ENCODE measurements around the gene CDC25B. TPM values are rescaled to one million over a fixed set of nuclear protein-coding genes. Genes with fewer than 3 reads are reported as not detected.

CDC25B gene
- 7.5 TPM for total RNA-seq
- long read RNA-seq, partial matches to known transcripts: 2 of 3 reads
- long read RNA-seq, other reads (novel, unspliced or antisense): 1 of 3 reads

DNA sequence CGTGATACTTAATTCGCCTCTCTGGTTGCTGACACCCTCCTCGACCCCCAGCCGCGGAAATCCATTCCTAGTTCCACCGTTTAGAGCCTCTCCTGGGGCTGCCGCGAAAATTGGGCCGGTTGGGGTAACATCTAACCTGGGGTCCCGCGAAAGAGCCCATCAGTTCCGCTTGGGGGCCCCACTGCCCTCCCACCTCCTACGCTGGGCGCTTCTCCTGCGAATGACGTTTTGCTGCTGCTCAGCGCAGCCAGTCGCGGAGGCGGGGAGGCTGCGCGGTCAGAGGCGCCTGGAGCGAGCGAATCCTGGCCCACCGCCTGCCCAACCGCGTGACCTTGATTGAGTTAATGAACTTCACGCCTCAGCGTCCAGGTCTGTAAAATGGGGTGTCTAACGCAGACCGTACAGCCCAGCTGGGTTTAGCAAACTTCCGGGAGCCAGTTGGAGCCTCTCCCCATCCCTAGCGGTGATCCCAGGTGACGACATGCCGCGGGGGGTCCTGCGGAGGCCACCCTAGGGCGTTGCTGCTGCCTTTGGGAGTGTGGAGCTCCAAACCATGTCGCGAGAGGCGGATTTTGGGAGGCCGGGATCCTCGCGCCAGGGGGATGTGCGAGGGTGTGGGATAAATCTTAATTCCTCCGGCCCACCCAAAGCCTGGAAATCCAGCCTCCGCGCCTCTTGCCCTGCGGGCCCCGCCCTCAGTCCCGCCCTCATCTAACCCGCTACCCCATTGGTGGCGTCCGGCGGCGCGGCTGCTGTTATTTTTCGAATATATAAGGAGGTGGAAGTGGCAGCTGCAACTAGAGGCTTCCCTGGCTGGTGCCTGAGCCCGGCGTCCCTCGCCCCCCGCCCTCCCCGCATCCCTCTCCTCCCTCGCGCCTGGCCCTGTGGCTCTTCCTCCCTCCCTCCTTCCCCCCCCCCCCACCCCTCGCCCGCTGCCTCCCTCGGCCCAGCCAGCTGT is at the start of gene CDC25B:
TSS of gene CDC25B (plus strand) at position 800 of the 958 bp plus-strand sequence. CDS start 222 bp downstream, outside the sequence.
- ATAC-seq: peak; percentile 96
- peak; percentile 96 for DNase-seq
- intact Hi-C loops (cut with micrococcal nuclease): no loop called here

GRCh38 chr20:3747471-3747870 is 48.6 kb upstream of the CDC25B start:
- ATAC-seq (no peak), DNase-seq (no peak)
- intact Hi-C loops (cut with micrococcal nuclease): no loop called here

GRCh38 chr20:3748073-3748472 is 48.0 kb upstream of the CDC25B start:
- no peak for DNase-seq
- intact Hi-C loops (cut with micrococcal nuclease): no loop called here
- ATAC-seq: no peak

- ATAC-seq (no peak), DNase-seq (peak; percentile 23)
- intact Hi-C loops (cut with micrococcal nuclease): no loop called here
Measured at GRCh38 chr20:3749087-3749688, 46.9 kb upstream of the CDC25B start.

DNA sequence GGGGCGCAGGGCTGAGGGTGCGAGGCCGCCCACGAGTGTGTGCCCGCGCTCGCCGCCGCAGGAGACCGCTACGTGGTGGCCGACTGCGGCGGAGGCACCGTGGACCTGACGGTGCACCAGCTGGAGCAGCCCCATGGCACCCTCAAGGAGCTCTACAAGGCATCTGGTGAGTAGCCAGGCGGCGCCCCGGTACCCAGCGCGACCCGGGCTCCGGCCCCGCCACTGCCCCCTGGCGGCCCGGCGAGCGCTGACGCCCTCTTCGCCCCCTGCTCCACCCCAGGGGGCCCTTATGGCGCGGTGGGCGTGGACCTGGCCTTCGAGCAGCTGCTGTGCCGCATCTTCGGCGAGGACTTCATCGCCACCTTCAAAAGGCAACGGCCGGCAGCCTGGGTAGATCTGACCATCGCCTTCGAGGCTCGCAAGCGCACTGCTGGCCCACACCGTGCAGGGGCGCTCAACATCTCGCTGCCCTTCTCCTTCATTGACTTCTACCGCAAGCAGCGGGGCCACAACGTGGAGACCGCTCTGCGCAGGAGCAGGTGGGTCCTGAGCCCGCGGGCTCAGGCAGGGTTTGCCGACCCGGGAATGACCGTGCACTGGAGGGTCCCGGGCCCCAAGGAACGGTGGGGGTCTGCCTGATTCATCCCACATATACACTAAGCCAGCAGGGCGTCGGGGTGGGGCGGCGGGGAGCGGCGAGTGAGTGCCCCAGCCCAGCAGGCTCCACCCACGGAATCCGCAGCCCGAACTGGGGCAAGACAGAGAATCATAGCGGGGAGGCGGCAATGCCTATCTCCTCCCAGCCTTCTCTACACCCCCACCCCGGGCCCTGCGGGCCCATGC is 46.2 kb upstream of the CDC25B start:
- ATAC-seq (no peak), DNase-seq (no peak)
- intact Hi-C loops (cut with micrococcal nuclease): no loop called here

DNA sequence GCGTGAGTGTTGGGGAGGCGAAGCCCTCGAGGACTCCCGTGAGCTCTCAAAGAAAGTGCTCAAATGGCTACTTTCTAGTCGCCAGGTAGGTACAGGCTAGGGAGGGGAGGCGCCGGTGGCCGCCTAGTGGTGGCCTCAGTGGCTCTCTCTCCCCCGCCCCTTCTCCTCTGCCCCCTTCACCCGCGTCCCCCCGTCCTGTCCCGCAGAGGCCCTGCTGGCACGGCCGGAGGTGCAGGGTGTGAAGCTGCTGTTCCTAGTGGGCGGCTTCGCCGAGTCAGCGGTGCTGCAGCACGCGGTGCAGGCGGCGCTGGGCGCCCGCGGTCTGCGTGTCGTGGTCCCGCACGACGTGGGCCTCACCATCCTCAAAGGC is 44.8 kb upstream of the CDC25B start:
- intact Hi-C loops (cut with micrococcal nuclease): no loop called here
- no peak for ATAC-seq
- no peak for DNase-seq

DNA sequence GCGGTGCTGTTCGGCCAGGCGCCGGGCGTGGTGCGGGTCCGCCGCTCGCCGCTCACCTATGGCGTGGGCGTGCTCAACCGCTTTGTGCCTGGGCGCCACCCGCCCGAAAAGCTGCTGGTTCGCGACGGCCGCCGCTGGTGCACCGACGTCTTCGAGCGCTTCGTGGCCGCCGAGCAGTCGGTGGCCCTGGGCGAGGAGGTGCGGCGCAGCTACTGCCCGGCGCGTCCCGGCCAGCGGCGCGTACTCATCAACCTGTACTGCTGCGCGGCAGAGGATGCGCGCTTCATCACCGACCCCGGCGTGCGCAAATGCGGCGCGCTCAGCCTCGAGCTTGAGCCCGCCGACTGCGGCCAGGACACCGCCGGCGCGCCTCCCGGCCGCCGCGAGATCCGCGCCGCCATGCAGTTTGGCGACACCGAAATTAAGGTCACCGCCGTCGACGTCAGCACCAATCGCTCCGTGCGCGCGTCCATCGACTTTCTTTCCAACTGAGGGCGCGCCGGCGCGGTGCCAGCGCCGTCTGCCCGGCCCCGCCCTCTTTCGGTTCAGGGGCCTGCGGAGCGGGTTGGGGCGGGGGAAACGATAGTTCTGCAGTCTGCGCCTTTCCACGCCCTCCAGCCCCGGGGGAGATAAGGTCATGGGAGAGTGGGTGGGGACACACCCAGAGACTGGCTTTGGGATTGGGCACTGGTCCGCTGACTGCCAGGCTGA is 44.3 kb upstream of the CDC25B start:
- peak; percentile 78 for DNase-seq
- peak; percentile 67 for ATAC-seq
- intact Hi-C loops (cut with micrococcal nuclease): no loop called here

- intact Hi-C loops (cut with micrococcal nuclease): no loop called here
- DNase-seq (no peak), ATAC-seq (no peak)
Measured at GRCh38 chr20:3752386-3752759, 43.7 kb upstream of the CDC25B start.

DNA sequence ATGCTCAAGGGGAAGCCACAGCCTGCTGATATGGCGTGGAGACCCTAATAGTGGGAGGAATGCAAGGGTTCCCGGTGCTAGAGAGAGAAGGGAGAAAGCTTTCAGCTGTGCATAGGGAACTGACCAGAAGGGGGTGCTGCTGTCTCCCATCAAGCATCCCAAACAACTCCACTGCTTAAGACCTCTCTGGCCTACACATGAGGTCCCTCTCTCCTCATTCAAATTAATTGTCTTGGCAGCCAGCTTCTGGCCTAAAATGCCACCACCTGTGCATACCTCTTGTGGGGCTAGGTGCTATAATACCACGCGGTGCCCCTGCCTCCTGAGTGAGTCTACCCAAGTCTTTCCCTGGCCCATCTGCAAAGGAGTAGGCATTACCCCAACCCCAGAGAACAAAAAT is 43.0 kb upstream of the CDC25B start:
- intact Hi-C loops (cut with micrococcal nuclease): no loop called here
- ATAC-seq (peak; percentile 71), DNase-seq (no peak)

DNA sequence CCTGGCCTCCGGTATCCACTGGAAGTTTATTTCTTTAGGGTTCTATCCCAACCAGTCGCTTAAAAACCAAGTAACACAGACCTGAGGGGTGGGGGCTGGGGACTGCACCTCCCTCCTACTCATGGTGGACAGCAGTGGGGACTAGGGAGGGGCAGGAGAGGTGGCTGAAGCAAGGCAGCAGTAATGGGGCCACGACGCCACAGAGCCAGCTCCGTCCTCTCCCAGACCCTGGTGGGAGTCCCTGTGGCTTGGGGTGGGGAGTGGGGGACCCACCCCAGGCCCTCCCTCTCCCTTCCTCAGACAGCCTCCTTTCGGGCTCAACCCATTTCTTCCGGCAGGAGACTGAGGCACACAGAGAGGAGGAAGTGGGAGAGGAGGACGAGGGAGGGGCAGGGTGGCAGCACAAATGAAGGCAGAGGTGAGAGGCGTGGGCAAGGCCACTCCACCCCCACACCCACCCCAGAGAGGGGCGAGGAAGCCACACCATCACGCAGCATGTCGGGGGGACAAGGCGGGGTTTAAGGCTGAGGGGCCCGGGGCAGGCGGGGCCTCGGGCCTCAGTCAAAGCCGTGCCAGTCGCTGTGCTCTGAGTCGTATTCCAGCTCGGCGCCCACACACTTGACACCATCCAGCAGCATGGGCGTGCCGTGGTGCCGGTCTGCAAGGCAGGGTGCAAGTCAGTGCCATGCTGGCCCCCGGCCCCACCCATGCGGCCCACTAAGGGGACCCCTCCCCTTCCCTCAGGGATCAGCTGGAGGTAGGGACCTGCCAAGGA is 42.4 kb upstream of the CDC25B start:
- DNase-seq (no peak), ATAC-seq (no peak)
- intact Hi-C loops (cut with micrococcal nuclease): no loop called here

GRCh38 chr20:3754276-3754630 is 41.9 kb upstream of the CDC25B start:
- ATAC-seq: no peak
- intact Hi-C loops (cut with micrococcal nuclease): no loop called here
- DNase-seq: no peak

DNA sequence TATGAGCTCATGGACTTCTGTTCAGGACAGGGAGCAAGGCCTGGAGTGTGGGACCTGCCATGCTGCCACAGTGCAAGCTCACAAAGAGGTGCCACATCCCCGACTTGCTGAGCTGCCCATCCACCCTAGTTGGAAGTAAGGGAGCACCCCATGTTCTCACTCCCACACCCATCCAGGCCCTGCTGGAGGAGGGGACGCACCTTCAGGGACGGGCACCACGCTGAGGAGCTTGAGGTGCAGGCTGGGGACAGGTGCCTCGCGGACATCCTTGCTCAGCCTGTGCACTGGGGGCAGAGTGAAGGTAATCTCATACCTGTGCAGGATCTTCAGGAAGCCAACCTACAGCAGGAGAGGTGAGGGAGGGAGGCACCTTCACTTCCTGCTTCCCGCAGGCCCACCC is 40.8 kb upstream of the CDC25B start:
- intact Hi-C loops (cut with micrococcal nuclease): no loop called here
- ATAC-seq: no peak
- DNase-seq: peak; percentile 28

DNA sequence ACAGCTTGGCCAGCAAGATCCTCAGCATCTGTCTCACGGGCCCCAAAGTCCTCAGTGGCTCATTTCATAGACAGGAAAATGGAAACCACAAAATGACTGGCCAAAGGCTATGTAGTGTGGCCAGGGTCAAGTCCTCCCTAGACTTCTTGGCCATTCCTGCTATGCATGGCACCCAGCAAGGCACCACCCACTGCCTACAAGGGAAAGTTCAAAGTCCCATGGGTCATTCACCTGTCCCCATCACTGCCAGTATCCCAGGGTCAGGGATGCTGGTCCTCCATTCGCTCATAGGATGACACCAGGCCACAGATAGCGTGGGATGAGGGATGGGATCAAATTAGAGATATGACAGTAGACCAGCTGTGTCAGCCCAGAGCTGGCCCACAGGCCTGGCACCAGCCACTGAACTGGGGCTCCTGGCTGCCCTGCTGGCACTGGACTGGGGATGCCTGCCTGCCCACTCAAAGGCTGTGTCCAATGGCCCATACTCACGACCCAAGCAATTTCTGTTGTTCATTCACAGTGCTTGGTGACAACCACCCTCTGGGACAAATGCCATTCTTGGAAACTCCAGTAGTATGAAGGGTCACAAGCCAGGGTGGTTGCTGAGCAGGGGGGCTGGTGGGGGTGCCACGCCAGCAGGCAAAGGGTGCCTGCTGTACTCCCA is 40.2 kb upstream of the CDC25B start:
- DNase-seq: peak; percentile 9
- no peak for ATAC-seq
- intact Hi-C loops (cut with micrococcal nuclease): no loop called here

DNA sequence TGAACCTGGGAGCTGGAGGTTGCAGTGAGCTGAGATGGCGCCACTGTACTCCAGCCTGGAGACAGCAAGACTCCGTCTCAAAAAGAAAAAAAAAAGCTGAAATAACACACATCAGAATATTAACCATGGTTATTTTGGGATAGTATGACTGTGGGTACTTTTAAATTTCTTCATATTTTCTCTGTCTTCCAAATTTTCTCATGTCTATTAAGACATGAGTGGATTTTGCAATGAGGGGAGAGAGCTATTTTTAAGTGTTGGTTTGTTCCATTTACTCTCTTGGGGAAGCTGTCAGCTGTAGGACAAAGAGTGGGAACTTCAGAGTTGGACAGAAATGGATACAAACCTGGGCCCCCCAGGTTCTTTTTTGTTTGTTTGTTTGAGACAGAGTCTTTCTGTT is 38.8 kb upstream of the CDC25B start:
- intact Hi-C loops (cut with micrococcal nuclease): no loop called here
- ATAC-seq (no peak), DNase-seq (no peak)

DNA sequence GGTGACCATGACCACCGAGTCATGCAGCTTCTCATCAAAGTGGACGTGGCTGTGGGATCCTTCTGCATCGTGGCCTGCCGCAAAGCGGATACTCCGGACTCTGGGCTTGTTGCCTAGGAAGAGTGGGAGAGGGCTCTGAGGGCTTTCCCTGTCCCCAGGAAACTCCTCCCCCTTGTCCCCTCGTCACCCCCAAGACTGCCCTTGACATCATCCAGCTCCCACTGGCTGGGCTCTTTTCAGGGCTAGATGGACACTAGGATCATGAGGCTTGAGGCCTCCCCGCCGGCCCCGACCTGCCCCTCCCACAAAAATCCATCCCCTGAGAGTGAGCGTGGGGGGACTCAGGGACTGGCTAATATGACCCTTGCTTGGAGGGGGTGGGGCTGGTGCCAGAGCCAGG is 37.5 kb upstream of the CDC25B start:
- peak; percentile 50 for ATAC-seq

DNA sequence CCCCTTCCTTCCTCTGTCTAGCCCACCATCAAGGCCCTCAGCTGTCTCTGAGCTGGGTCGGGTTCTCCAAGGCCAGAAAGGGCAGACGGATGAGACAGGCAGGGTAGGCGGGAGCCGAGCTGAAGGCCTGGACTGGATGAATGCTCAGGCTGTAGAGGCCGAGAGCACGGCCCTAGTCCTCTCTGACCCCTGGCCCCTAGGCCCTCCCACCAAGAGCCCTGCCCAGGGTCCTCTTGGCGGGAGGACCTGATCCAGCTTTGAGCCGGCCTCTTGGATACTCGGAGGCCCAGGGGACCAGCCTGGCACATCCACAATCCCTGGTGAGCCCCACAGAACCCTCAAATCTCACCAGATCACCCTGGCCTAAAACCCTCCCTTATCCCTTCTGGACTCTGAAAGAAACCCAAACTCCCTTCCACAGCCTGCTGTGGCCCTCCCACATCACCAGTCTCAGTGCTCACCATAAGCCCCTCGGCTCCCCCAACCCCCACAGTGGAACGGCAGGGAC is 36.7 kb upstream of the CDC25B start:
- intact Hi-C loops (cut with micrococcal nuclease): no loop called here
- DNase-seq (peak; percentile 28), ATAC-seq (peak; percentile 26)

More for the DNA sequence above, 37.5 kb upstream of the CDC25B start:
- DNase-seq: peak; percentile 47
- intact Hi-C loops (cut with micrococcal nuclease): no loop called here

GRCh38 chr20:3759884-3760283 is 36.2 kb upstream of the CDC25B start:
- intact Hi-C loops (cut with micrococcal nuclease): no loop called here
- no peak for ATAC-seq
- peak; percentile 21 for DNase-seq
